ENCODE results near the gene ORC5.

DNA sequence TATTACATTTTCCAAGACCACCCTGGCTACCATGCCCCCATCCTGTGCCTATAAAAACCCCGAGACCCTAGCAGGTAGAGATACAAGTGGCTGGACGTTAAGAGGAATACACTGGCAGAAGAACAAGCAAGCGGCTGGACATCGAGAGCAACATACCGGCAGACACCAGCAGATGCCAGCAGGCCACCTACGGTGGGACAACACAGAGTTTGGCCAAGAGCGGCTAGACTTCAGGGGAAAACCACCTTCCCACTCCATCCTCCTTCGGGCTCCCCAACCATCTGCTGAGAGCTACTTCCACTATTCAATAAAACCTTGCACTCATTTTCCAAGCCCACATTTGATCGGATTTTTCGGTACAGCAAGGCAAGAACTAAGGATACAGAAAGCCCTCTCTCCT lies 70.3 kb downstream of the ORC5 start:
- TF ChIP-seq POLR2AphosphoS5 (IDR thresholded peaks at IDR 0.05; ENCODE audit: low read depth, low read length) (no peak), TAF1 (IDR thresholded peaks at IDR 0.05; ENCODE audit: borderline replicate concordance, insufficient read depth, low read length) (no peak)
- TF ChIP-seq, protein P1, sequence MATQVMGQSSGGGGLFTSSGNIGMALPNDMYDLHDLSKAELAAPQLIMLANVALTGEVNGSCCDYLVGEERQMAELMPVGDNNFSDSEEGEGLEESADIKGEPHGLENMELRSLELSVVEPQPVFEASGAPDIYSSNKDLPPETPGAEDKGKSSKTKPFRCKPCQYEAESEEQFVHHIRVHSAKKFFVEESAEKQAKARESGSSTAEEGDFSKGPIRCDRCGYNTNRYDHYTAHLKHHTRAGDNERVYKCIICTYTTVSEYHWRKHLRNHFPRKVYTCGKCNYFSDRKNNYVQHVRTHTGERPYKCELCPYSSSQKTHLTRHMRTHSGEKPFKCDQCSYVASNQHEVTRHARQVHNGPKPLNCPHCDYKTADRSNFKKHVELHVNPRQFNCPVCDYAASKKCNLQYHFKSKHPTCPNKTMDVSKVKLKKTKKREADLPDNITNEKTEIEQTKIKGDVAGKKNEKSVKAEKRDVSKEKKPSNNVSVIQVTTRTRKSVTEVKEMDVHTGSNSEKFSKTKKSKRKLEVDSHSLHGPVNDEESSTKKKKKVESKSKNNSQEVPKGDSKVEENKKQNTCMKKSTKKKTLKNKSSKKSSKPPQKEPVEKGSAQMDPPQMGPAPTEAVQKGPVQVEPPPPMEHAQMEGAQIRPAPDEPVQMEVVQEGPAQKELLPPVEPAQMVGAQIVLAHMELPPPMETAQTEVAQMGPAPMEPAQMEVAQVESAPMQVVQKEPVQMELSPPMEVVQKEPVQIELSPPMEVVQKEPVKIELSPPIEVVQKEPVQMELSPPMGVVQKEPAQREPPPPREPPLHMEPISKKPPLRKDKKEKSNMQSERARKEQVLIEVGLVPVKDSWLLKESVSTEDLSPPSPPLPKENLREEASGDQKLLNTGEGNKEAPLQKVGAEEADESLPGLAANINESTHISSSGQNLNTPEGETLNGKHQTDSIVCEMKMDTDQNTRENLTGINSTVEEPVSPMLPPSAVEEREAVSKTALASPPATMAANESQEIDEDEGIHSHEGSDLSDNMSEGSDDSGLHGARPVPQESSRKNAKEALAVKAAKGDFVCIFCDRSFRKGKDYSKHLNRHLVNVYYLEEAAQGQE (IDR thresholded peaks at IDR 0.05; ENCODE audit: insufficient read depth in 1 of 2, low read depth in 2 of 2, low read length in 2 of 2) = no peak

Data from PFSK-1 (cell line).